ENCODE data around the gene MME.

MME gene

DNA sequence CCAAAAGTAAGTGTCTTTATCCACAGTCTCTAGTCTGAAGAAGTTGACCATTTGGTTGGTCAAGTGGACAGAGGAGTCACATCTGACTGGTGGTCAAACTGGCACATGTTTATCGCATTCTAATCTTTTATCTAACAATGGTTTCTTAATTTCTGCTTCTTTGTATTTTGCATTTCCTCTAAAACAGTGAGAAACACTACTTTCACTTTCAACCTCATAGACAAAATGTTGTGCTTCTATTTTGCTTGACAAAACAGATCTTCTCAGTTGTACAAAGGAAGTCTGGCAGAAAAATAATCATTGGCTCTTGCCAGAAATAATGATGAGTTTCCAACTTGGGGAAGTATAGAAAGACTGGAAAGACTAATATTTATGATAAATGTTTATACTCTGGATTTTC lies 103.9 kb downstream of the MME start:
- Histone ChIP-seq H3K4me1 (ENCODE audit: control insufficient read depth, insufficient read depth, low read length) (no peaks in the 10 kb centered on the region), H3K36me3 (ENCODE audit: control insufficient read depth, insufficient read depth, low read length) (no peaks in the 10 kb centered on the region), H3K9me3 (ENCODE audit: control insufficient read depth, low read length) (no peaks in the 10 kb centered on the region), H3K4me3 (ENCODE audit: low read length) (no peak overlapping the region), H3K27me3 (ENCODE audit: control insufficient read depth, insufficient read depth, low read length) (no peaks in the 10 kb centered on the region), H3K9ac (ENCODE audit: low read length) (no peak overlapping the region)

DNA sequence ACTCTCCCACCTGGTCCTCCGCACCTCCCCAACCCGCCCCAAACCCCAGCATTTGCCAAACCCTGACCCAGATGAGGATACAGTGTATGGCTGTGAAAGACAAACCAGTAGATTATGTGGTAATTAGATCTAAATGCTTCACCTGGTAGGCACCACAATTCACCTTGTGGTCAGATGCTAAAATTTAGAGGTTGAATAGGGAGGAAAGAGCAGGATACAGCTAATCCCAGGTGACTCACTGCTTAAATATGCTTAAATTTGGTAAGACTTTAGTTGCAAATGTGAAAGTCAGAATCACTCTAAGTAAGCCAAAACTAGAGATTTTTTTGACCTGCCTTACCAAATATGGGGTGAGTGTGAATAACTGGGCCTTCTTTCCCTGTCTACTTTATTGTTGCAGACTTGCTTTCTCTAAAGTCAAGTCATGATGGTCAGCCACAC lies 105.5 kb downstream of the MME start:
- H3K4me1 ChIP-seq (ENCODE audit: control insufficient read depth, insufficient read depth, low read length): no peaks in the 10 kb centered on the region
- no peaks in the 10 kb centered on the region for H3K36me3 ChIP-seq (ENCODE audit: control insufficient read depth, insufficient read depth, low read length)
- no peak overlapping the region for H3K9ac ChIP-seq (ENCODE audit: low read length)
- H3K27me3 ChIP-seq (ENCODE audit: control insufficient read depth, insufficient read depth, low read length): no peaks in the 10 kb centered on the region
- H3K9me3 ChIP-seq (ENCODE audit: control insufficient read depth, low read length): no peaks in the 10 kb centered on the region
- H3K4me3 ChIP-seq (ENCODE audit: low read length): no peak overlapping the region

DNA sequence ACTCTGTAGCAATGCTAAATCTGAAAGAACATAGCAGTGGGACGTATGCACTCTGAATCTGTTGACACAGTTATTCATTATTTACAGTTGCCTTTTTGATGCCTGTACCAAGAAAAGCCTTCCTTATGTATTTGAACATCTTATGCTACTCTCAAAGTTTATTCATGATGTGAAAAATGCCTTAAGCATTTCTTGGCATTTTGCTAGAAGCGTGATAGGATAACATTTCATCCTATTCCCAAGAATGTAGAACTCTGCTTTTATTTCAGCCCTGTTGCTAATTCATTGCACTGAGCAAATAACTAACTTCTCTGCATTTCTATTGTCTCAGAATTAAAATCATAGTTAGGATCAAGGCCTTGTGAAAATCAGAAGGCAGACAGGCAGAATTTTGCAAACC lies 107.9 kb downstream of the MME start:
- H3K9me3 ChIP-seq (ENCODE audit: control insufficient read depth, low read length): no peaks in the 10 kb centered on the region
- no peak overlapping the region for H3K9ac ChIP-seq (ENCODE audit: low read length)
- H3K27me3 ChIP-seq (ENCODE audit: control insufficient read depth, insufficient read depth, low read length): no peaks in the 10 kb centered on the region
- H3K4me1 ChIP-seq (ENCODE audit: control insufficient read depth, insufficient read depth, low read length): no peaks in the 10 kb centered on the region
- no peaks in the 10 kb centered on the region for H3K36me3 ChIP-seq (ENCODE audit: control insufficient read depth, insufficient read depth, low read length)
- H3K4me3 ChIP-seq (ENCODE audit: low read length): no peak overlapping the region

DNA sequence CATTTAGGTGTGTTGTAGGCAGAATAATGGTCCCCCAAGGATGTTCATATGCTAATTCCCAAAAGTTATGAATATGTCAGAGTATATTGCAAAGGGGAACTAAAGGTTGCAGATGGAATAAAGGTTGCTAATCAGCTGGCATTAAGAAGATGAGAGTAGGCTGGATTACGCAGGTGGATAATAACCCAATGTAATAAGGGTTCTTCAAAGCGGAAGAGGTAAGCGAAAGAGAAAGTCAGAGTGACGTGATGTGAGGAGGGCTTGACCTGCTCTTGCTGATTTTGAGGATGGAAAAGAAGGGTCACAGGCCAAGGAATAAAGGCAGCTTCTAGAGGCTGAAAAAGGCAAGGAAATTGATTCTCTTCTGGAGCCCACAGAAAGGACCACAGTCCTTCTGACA lies 109.4 kb downstream of the MME start:
- no peak overlapping the region for H3K4me3 ChIP-seq (ENCODE audit: low read length)

DNA sequence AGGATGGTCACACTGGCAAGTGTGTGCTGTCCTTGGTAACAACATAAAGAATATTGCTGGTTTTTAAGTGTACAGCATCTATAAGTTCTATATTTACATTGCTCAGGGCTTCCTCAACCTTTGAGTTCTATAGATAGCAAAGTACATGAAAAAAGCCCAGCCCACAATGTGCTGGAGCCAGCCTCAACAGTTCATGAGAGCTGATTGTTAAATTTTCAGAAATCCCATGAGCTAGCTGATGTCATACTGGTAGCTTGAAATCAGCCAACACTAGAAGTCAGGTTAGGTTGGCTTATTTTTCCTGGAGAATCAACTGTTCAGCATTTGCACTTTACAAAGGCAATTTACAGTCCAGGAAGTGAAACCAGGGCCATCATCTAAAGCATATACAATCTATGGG lies 110.6 kb downstream of the MME start:
- Histone ChIP-seq H3K36me3 (ENCODE audit: control insufficient read depth, insufficient read depth, low read length) (no peaks in the 10 kb centered on the region), H3K27me3 (ENCODE audit: control insufficient read depth, insufficient read depth, low read length) (no peaks in the 10 kb centered on the region), H3K4me1 (ENCODE audit: control insufficient read depth, insufficient read depth, low read length) (no peaks in the 10 kb centered on the region), H3K4me3 (ENCODE audit: low read length) (no peak overlapping the region), H3K9me3 (ENCODE audit: control insufficient read depth, low read length) (no peaks in the 10 kb centered on the region), H3K9ac (ENCODE audit: low read length) (no peak overlapping the region)

More for the DNA sequence above, 109.4 kb downstream of the MME start:
- Histone ChIP-seq H3K36me3 (ENCODE audit: control insufficient read depth, insufficient read depth, low read length) (no peaks in the 10 kb centered on the region), H3K4me1 (ENCODE audit: control insufficient read depth, insufficient read depth, low read length) (no peaks in the 10 kb centered on the region), H3K9me3 (ENCODE audit: control insufficient read depth, low read length) (no peaks in the 10 kb centered on the region), H3K9ac (ENCODE audit: low read length) (no peak overlapping the region), H3K27me3 (ENCODE audit: control insufficient read depth, insufficient read depth, low read length) (no peaks in the 10 kb centered on the region)

DNA sequence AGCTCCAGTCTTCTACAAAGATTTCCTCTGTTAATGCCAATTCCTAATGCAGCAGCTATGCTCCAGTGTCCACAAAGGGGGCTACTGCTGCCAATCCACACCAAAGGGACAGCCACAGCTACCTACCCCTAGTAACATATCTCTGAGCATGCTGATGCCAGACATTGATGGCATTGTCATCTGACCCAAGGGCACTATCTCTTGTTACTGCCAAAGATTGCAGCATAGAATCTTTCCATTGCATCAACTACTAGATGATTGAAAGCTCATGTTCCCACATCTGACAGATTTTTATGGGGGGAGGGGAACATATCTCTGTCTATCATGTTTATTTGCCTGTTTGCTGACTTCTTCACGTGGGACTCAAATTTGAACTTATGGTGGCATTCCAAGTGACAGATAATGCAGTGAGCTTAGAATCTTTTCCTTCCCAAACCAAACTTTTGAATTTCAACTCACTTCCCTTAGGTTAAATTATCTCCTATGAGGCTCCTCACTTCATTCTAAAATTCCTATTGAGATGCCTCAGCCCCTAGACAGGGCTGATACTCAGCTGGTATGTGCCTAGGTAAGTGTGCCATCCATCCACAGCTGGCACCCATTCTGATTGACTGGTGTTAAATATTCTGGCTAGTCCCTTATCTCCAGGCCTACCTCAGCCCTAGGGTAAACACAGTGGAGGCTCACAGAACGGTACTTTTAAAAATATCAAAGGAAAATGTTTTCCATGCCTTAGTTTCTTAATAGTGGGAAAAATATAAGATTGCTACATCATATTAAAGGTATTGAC lies 113.0 kb downstream of the MME start:
- Histone ChIP-seq H3K4me1 (ENCODE audit: control insufficient read depth, insufficient read depth, low read length) (no peaks in the 10 kb centered on the region), H3K9me3 (ENCODE audit: control insufficient read depth, low read length) (no peaks in the 10 kb centered on the region), H3K9ac (ENCODE audit: low read length) (no peak overlapping the region), H3K4me3 (ENCODE audit: low read length) (no peak overlapping the region), H3K36me3 (ENCODE audit: control insufficient read depth, insufficient read depth, low read length) (no peaks in the 10 kb centered on the region), H3K27me3 (ENCODE audit: control insufficient read depth, insufficient read depth, low read length) (no peaks in the 10 kb centered on the region)

DNA sequence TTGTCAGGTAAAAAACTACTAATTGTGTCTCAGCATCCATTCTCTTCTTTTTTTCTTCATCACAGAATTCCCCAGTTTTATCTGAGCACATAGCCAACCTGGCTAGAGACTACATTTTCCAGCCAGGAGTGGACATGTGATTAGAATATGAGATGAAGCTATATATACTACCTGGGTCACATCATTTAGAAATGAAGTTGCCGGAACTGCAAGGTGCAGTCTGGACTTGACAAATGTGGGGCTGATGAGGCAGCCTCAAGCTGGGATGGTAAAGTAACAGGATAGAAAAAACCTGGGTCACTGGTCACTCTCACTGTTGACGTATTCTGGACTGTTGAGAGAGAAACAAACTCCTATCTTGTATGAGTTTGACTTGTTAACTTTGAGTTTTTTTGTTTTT lies 113.7 kb downstream of the MME start:
- Histone ChIP-seq H3K4me1 (ENCODE audit: control insufficient read depth, insufficient read depth, low read length) (no peaks in the 10 kb centered on the region), H3K9ac (ENCODE audit: low read length) (no peak overlapping the region), H3K9me3 (ENCODE audit: control insufficient read depth, low read length) (no peaks in the 10 kb centered on the region), H3K27me3 (ENCODE audit: control insufficient read depth, insufficient read depth, low read length) (no peaks in the 10 kb centered on the region), H3K36me3 (ENCODE audit: control insufficient read depth, insufficient read depth, low read length) (no peaks in the 10 kb centered on the region), H3K4me3 (ENCODE audit: low read length) (no peak overlapping the region)

DNA sequence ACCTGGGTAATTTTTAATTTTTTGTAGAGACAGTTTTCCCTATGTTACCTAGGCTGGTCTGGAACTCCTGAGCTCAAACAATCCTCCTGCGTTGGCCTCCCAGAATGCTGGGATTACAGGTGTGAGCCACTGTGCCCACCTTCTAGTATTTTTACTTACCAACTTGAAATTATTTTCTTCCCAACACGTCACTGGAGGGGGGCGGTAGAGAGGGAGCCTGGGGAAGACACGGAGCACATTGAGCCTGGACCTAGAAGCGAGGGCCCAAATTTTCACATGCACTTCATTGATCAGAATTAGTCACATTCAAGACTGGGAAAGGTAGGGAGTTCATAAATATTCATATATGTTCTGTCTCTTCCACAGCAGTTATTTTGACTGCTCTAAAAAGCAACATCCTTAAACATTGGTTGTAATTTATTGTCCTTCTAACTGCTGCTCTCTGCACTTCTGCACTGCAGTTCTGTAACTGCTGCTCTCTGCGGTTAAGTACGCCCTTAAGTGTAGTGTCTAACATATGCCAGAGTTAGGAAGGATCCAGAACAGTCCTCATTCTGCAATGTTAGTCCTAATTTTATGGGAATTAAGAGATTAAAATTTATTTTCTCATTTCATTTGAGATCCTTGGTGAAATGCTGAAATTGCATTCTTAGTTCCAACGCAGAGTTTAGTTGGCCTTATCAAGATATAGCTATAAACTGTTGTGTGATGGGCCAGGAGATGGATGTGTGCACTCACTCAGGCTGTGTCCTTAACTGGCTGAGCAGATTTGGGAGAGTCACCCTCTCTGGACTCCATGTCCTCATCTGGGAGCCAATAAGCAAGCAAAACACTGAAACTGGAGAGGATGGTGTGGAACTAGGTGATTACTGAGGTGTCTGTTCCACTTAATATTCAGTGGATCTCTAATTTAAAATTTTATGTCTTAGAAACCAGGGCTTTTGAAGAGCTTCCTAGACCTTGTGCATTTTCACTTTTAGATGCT lies 115.1 kb downstream of the MME start:
- Histone ChIP-seq H3K36me3 (ENCODE audit: control insufficient read depth, insufficient read depth, low read length) (no peaks in the 10 kb centered on the region), H3K27me3 (ENCODE audit: control insufficient read depth, insufficient read depth, low read length) (no peaks in the 10 kb centered on the region), H3K4me1 (ENCODE audit: control insufficient read depth, insufficient read depth, low read length) (no peaks in the 10 kb centered on the region), H3K9me3 (ENCODE audit: control insufficient read depth, low read length) (no peaks in the 10 kb centered on the region), H3K9ac (ENCODE audit: low read length) (no peak overlapping the region), H3K4me3 (ENCODE audit: low read length) (no peak overlapping the region)

DNA sequence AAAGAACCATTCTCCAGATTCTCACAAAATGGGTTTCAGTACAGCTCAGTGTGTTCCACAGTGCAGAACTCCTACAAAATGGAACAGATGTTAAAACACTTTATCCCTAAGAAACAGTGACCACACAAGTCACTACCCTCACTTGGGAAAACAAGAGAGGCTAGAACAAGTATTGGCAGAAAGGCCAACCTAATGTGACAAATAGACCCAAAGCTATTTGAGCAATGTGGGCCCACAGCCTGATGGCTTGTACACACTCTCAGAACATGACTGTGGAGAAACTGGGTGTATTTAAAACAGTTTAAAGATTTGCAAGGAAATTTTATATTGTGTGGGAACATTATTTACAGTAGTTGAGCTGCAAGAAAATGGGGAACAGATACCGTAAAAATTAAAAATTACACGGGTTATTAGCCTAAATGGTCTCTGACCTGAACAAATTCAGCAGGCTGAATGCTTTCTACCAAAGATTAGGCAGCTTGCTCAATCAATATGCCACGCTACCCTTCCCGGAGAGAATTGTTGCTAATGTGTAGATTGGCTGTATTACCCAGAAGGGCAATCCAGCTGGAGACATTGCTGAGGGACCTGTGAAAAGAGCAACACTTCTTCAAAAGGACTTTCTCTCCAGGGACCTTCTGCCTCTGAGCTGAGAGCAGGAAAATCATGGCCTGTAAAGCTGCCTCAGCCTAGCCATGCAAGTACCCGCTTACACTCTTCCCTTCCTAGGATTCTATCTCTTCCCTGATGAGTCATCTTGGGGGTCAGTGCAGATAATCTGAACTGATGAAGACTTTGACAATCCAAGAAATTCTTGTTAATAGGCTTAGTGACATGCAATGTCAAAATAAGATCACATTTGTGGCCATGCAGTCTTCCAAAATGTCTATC lies 116.3 kb downstream of the MME start:
- H3K27me3 ChIP-seq (ENCODE audit: control insufficient read depth, insufficient read depth, low read length): no peaks in the 10 kb centered on the region
- H3K9ac ChIP-seq (ENCODE audit: low read length): no peak overlapping the region
- H3K4me3 ChIP-seq (ENCODE audit: low read length): no peak overlapping the region
- H3K9me3 ChIP-seq (ENCODE audit: control insufficient read depth, low read length): no peaks in the 10 kb centered on the region
- no peaks in the 10 kb centered on the region for H3K36me3 ChIP-seq (ENCODE audit: control insufficient read depth, insufficient read depth, low read length)
- no peaks in the 10 kb centered on the region for H3K4me1 ChIP-seq (ENCODE audit: control insufficient read depth, insufficient read depth, low read length)

DNA sequence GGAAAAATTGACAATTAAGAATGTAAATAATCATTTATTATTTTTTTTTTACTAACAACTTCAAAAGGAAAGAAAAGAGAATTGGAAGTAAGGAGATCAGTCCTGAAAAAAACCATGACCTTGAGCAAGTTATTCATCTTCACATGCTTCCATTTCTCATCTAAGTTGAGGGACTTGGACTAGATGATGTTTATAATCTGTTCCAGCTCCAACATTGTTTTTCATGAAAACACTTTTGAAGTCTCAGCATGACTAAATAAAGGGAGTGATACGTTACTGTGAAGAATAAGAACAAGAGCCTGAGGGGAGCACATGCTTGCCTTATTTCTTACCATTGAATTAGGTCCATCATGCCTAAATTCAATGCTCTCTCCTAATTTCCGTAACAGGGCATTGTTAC lies 117.7 kb downstream of the MME start:
- H3K27me3 ChIP-seq (ENCODE audit: control insufficient read depth, insufficient read depth, low read length): no peaks in the 10 kb centered on the region
- H3K4me1 ChIP-seq (ENCODE audit: control insufficient read depth, insufficient read depth, low read length): no peaks in the 10 kb centered on the region
- no peaks in the 10 kb centered on the region for H3K36me3 ChIP-seq (ENCODE audit: control insufficient read depth, insufficient read depth, low read length)
- H3K9ac ChIP-seq (ENCODE audit: low read length): no peak overlapping the region
- H3K9me3 ChIP-seq (ENCODE audit: control insufficient read depth, low read length): no peaks in the 10 kb centered on the region
- H3K4me3 ChIP-seq (ENCODE audit: low read length): no peak overlapping the region

DNA sequence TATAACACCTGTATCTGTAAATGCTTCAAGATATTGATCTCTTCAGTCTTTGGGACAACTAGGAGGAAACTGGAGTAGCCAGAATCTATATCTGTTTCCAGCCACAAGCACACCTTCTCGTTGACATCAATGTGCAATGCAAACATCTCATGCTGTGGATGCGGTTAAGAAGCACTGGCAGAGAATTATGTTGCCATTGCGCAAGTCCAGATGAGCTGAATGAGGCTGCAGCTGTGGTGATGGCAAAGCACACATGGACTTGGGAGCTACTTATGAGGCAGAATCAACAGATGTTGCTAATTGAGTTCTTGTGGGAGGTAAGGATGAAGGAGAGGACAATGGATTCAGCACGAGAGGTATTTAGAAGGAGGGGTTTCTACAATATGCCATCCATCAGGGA lies 122.5 kb downstream of the MME start:
- H3K27me3 ChIP-seq (ENCODE audit: control insufficient read depth, insufficient read depth, low read length): no peaks in the 10 kb centered on the region
- no peak overlapping the region for H3K9ac ChIP-seq (ENCODE audit: low read length)
- no peaks in the 10 kb centered on the region for H3K9me3 ChIP-seq (ENCODE audit: control insufficient read depth, low read length)
- H3K36me3 ChIP-seq (ENCODE audit: control insufficient read depth, insufficient read depth, low read length): no peaks in the 10 kb centered on the region
- no peaks in the 10 kb centered on the region for H3K4me1 ChIP-seq (ENCODE audit: control insufficient read depth, insufficient read depth, low read length)
- H3K4me3 ChIP-seq (ENCODE audit: low read length): no peak overlapping the region
